ENCODE data around the gene SRPX2. TPM values are rescaled to one million over a fixed set of nuclear protein-coding genes. Genes with fewer than 3 reads are reported as not detected.

Gene SRPX2
- total and polyA plus RNA-seq, 2 of the 13 experiments (the other 11 are each of a cell fraction or from before 2014, with no cell fraction given), result 1.5 to 6.7 TPM

- Histone ChIP-seq H3K36me3 (replicated peaks in 1 of 2; ENCODE audit: control insufficient read depth in 1 of 2, insufficient read depth in 2 of 2, low read length in 2 of 2) (no peaks in the 10 kb centered on the region), H3K9me3 (ENCODE audit: low read length) (no peaks in the 10 kb centered on the region), H3K4me1 (ENCODE audit: insufficient read depth, low read length) (peaks cover 81% of the 10 kb centered on the region), H3K27ac (ENCODE audit: extremely low read length, insufficient read depth, low read length) (peak overlapping the region; percentile 97), H3K79me2 (ENCODE audit: insufficient read depth, low read length) (no peaks in the 10 kb centered on the region), H3K4me2 (ENCODE audit: low read depth, low read length) (peak overlapping the region; percentile 88), H2AFZ (ENCODE audit: low read length) (no peak overlapping the region), H3K4me3 (replicated peaks in 1 of 3; ENCODE audit: insufficient read depth in 1 of 3, low read depth in 2 of 3, low read length in 3 of 3) (peak overlapping the region in 1 of 3 experiments; percentile 28; a peak in 1 of 6 replicates), H4K20me1 (ENCODE audit: insufficient read depth, low read length) (no peaks in the 10 kb centered on the region), H3K27me3 (ENCODE audit: control insufficient read depth in 1 of 2, insufficient read depth in 2 of 2, low read length in 2 of 2) (no peaks in the 10 kb centered on the region), H3K9ac (ENCODE audit: insufficient read depth, low read depth, low read length) (peak overlapping the region; percentile 54; the same call in 1 of the 2 replicates)
- intact Hi-C loops (cut with micrococcal nuclease; ENCODE audit: unreplicated experiment), result no loop called here
- BruUV-seq (replicated peaks), result no TSS peak
- POLR2A ChIA-PET, result interaction anchor here (5.1 kb wide), 1 partner anchor 10 kb away, joined by 67 read pairs; the partner anchor contains the start of gene TSPAN6
- in situ Hi-C loops (cut with HindIII; ENCODE audit: extremely low pct_ligation_motif_present, low pct_unique_long_range_greater_than_20kb), result no loop called here
- no peak for DNase-seq (ENCODE audit: low spot score)
- FAIRE-seq, result peak; percentile 74
- ATAC-seq, result peak; percentile 21
- WGBS (ENCODE audit: low lambda C conversion rate), result 0% methylated on average over 1 of the region's 1 CpG
- CTCF ChIA-PET (ENCODE audit: low intra/inter-chr PET ratio, low total read pairs), result no interaction called here
- TF ChIP-seq HOXD1 (CRISPR knock-in tag; IDR thresholded peaks at IDR 0.05) (no peak), KLF11 (CRISPR knock-in tag; IDR thresholded peaks at IDR 0.05) (no peak), PHF21A (CRISPR knock-in tag; IDR thresholded peaks at IDR 0.05) (0 out of 2 replicates have a peak, but pooled peaks have one; percentile 17), MLX (CRISPR knock-in tag; IDR thresholded peaks at IDR 0.05) (no peak), ZNF224 (CRISPR knock-in tag; IDR thresholded peaks at IDR 0.05) (no peak), ZNF263 (CRISPR knock-in tag; IDR thresholded peaks at IDR 0.05) (no peak), NFE2 (CRISPR knock-in tag; IDR thresholded peaks at IDR 0.05) (no peak), PRDM10 (CRISPR knock-in tag; IDR thresholded peaks at IDR 0.05; ENCODE audit: low read depth) (no peak), ZKSCAN5 (CRISPR knock-in tag; IDR thresholded peaks at IDR 0.05) (no peak), ZNF567 (CRISPR knock-in tag; IDR thresholded peaks at IDR 0.05; ENCODE audit: borderline replicate concordance) (no peak), ZNF382 (CRISPR knock-in tag; IDR thresholded peaks at IDR 0.05; ENCODE audit: borderline replicate concordance) (no peak), CHCHD3 (CRISPR knock-in tag; IDR thresholded peaks at IDR 0.05) (no peak), ZNF75D (CRISPR knock-in tag; IDR thresholded peaks at IDR 0.05; ENCODE audit: borderline replicate concordance) (no peak), NFIC (IDR thresholded peaks at IDR 0.05; ENCODE audit: low read length) (peak; percentile 29; the same call in 1 of the 2 replicates)
- TF ChIP-seq, protein P1, sequence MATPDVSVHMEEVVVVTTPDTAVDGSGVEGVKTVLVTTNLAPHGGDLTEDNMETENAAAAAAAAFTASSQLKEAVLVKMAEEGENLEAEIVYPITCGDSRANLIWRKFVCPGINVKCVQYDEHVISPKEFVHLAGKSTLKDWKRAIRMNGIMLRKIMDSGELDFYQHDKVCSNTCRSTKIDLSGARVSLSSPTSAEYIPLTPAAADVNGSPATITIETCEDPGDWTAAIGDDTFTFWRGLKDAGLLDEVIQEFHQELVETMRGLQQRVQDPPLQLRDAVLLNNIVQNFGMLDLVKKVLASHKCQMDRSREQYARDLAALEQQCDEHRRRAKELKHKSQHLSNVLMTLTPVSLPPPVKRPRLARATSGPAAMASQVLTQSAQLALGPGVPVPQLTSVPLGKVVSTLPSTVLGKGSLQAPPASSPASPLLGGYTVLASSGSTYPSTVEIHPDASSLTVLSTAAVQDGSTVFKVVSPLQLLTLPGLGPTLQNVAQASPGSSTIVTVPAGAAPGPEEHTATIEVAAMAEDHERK (CRISPR knock-in tag; IDR thresholded peaks at IDR 0.05; ENCODE audit: low read depth), result no peak
- TF ChIP-seq, protein P2, sequence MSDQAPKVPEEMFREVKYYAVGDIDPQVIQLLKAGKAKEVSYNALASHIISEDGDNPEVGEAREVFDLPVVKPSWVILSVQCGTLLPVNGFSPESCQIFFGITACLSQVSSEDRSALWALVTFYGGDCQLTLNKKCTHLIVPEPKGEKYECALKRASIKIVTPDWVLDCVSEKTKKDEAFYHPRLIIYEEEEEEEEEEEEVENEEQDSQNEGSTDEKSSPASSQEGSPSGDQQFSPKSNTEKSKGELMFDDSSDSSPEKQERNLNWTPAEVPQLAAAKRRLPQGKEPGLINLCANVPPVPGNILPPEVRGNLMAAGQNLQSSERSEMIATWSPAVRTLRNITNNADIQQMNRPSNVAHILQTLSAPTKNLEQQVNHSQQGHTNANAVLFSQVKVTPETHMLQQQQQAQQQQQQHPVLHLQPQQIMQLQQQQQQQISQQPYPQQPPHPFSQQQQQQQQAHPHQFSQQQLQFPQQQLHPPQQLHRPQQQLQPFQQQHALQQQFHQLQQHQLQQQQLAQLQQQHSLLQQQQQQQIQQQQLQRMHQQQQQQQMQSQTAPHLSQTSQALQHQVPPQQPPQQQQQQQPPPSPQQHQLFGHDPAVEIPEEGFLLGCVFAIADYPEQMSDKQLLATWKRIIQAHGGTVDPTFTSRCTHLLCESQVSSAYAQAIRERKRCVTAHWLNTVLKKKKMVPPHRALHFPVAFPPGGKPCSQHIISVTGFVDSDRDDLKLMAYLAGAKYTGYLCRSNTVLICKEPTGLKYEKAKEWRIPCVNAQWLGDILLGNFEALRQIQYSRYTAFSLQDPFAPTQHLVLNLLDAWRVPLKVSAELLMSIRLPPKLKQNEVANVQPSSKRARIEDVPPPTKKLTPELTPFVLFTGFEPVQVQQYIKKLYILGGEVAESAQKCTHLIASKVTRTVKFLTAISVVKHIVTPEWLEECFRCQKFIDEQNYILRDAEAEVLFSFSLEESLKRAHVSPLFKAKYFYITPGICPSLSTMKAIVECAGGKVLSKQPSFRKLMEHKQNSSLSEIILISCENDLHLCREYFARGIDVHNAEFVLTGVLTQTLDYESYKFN (CRISPR knock-in tag; conservative IDR thresholded peaks at IDR 0.05), result peak; percentile 12; the same call in 1 of the 2 replicates
These were observed 3.1 kb downstream of the SRPX2 start for GRCh38 chrX:100647095-100647494.
